Posterior cingulate gyrus (tissue), 11 donors: ENCODE data around the gene NEURL2.
"Not testable (repeated sequence)": the region's sequence is repeated elsewhere in the genome, so short reads cannot be mapped to it uniquely, and the experiment has no call there.

Source experiments
- DNase-seq, 10 donors: peaks; one replicate each; pipeline versions ENCODE4 v3.0.0 to v3.0.0-alpha.2; 2020 to 2021; ENCODE audit warnings: mixed read lengths in 3 of 10
- intact Hi-C: fragments of 100-400 bp; cut with DNase I; formaldehyde crosslinking; loops from one replicate; pipeline ENCODE4 v1.15.1; 2023

Gene NEURL2

DNA sequence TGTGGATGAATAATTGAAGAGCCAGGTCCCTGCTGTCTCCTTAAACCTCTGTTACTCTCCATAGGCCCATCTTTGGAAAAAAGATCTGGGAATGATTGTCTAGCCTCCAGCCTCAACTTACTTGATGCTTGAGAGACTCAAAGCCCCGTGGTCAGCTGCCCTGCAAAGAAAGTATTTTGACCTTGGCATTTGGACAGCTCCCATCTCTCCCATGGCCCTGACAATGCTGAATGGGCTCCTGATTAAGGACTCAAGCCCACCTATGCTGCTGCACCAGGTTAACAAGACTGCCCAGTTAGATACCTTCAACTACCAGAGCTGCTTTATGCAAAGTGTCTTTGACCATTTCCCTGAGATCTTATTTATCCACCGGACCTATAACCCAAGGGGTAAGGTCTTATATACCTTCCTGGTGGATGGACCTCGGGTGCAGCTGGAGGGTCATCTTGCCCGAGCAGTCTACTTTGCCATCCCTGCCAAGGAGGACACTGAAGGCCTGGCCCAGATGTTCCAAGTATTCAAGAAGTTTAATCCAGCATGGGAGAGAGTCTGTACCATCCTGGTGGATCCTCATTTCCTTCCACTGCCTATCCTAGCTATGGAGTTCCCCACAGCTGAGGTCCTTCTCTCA lies 8.4 kb downstream of the NEURL2 start:
- intact Hi-C loops = no loop called here
- DNase-seq = peak in 1 of 10 donors; percentile 65

DNA sequence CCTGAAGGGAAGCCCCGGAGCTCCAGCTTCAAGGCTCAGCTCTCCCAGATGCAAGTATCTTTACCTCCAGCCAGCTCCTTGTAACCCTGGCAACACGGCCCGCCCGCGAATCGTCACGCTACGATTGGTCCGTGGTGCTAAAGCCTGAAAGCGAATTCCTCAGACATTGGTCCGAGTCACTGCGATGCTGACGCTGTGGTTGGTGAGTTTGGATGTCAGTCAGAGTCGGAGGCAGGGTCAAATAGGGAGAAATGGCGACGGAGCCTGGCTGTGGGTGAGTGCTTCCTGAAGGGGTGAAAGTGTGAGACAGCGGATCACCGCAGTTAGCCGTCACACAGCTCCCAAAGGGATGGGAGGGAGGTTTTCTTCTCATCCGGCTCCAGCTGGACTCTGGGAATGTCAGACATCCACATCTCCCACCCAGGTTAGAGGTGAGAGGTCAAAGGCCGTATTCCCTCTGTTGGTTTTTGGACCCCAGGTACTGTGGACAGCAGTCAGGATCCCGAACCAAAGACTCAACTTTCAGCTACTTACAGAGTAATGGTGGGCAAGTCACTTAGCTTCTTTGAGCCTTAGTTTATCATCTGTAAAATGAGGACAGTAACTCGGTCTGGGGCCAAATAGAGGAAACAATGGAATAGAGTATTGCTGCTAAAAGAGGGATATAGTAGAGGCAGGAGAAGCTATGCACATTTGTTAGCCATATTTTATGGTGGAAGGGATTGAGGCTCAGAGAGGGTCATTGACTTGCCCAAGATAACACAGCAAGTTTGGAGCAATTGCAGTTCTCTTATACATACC lies 9.8 kb downstream of the NEURL2 start, which contains the start of gene ZSWIM1:
Gene ZSWIM1 (plus strand): TSS at position 240 of the 801 bp plus-strand sequence. CDS start 1,366 bp downstream, outside the sequence.
- peak; percentile 98 to 100 (median 100) for DNase-seq
- intact Hi-C loops = loop anchor here (1.0 kb wide), 1 partner anchor 24 kb away; the partner anchor contains the start of genes ACOT8 and ZSWIM3

DNA sequence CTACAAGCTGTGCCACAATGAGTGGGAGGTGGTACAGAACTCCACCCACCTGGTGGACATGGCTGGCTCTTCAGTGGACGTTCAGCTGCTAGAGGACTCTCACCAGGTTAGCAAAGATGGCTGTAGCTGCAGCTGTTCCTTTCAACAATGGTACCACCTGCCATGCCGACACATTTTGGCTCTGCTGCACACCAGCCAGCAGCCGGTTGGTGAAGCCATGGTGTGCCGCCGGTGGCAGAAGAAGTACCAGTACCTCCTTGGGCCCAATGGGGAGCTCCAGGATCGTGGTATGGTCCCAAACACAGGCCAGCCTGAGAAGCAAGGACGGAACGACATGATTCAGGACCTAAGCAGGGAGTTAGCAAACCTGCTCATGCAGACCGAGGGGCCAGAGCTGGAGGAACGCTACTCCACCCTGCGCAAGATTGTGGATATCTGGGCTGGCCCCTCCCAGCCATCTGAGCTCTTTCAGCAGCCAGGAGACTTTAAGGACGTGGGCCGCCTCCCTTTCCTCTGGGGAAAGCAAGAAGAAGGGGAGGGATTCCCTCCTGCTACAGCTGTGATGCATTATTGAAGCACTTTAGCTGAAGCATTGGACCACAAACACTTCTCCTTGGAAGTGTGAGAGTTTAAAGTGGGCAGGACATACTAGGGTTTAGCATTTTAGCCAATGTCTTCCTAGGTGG lies 12.8 kb downstream of the NEURL2 start:
- peak in 3 of 10 donors; percentile 11 to 88 (median 53) for DNase-seq
- intact Hi-C loops = no loop called here

DNA sequence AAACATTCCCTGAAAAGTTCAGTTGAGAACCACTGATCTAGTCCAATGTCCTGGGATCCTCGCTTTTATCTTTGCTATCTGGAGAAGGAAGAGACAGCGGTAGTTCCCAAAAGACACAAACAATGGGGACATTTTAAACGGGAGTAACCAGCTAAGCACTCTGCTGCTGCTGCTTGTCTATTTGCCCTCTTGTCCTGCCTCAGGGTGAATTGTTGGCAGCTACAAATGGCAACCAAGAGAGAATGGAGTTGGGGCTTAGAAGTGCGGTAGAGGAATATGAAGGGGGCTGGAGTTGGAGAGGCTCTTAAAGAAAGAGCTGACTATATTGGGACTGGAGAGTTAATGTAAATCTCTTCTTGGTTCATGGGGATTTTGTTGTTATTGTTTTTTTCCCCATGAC lies 16.4 kb downstream of the NEURL2 start:
- intact Hi-C loops = no loop called here
- no peak for DNase-seq

DNA sequence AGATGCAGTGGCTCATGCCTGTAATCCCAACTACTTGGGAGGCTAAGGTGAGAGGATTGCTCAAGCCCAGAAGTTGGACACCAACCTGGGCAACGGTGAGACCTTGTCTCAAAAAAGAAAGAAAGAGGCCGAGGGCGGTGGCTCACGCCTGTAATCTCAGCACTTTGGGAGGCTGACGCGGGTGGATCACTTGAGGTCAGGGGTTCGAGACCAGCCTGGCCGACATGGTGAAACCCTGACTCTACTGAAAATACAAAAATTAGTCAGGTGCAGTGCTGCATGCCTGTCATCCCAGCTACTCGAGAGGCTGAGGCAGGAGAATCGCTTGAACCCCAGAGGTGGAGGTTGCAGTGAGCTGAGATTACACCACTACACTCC lies 16.9 kb downstream of the NEURL2 start:
- intact Hi-C loops, DNase-seq: not testable (repeated sequence)

DNA sequence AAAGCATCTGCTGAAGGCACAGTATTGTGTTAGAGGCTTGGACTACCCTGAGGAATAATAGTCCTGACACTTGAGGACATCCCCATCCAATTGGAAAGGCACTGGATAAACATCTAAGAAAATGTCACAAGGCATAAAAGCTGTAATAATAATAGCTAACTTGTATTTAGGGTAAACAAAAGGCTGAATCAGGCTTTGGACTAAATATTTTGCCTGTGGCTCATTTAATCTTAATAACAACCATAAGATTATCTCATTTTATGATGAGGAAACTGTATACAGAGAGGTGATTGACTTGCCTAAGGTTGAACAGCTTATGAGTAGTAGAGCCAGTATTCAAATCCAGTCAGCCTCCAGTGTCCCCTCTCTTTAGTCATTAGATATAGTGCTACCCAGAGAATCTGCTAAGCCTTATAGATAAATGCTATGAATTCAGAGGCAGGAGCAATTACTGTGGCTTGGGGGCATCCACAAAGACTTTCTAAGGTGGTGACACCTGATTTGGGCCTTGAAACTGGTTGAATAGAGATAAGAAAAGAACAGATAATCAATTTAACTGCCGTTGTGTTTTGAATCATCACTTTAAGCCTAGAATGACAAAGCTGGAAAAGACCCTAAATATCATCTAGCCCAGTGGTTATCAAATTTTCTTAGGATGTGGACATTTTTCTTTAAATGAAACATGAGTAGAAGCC lies 17.5 kb downstream of the NEURL2 start:
- intact Hi-C loops = no loop called here
- no peak for DNase-seq

DNA sequence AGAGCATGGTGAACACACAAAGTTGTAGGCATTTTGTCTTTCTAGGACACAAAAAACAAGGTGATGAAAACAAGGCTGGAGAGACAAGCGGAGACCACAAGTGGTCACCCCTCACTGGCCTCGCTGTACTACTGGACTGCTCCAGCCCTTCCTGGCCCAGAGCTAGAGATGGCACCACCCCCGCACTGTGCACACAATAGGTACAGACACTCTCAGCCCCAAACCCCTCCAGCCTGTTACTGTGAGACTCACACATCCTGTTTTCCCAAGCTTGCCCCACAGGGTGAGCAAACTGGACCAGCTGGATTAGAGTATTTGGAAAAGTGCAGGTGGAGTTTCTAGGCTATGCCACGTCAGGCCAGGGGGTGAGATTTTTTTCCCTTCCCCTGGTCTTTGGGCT lies 18.4 kb downstream of the NEURL2 start:
- no peak for DNase-seq
- intact Hi-C loops = no loop called here

DNA sequence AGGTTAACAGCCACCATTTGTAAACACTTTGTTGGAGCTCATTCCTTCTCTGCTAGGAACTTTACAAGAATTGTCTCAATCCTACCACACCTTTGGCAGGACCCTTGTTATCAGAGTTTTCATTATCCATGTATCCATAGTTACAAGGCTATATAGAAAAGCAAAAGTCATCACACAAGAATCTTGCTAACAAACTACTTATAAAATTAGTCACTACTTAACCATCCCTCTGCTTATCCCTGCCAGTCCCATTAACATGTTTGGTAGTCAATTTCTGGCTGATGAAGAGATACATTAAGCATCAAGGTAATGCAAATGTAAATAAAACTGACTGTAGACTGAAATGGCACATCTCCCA lies 23.2 kb downstream of the NEURL2 start:
- intact Hi-C loops = no loop called here
- DNase-seq = no peak

DNA sequence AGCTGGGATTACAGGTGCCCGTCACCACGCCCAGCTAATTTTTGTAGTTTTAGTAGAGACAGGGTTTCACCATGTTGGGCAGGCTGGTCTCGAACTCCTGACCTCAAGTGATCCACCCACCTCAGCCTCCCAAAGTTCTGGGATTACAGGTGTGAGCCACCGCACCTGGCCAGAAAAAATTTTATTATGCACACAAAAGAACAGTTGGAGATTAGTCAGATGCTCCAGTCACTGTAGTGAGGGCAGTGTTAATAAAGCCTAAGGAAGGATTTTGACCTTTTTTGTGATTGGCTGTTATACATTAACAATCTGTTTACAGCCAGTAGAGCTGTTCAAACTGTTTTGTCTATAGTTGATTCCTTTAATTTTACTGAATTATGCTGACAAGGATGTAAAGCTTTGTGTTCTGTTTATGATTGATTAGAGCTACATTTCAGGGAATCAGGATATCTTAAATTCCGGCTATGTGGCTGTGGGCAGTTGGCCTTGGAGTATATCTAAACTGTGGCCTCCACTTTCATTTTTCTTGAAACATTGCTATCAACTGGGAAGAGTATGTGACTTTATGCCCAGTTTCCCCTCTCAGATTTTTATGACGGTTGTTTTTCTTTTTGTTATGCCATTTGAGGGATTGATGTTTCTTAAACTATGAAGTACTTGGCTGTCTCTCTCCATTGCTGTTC lies 23.7 kb downstream of the NEURL2 start:
- intact Hi-C loops = no loop called here
- DNase-seq = no peak

DNA sequence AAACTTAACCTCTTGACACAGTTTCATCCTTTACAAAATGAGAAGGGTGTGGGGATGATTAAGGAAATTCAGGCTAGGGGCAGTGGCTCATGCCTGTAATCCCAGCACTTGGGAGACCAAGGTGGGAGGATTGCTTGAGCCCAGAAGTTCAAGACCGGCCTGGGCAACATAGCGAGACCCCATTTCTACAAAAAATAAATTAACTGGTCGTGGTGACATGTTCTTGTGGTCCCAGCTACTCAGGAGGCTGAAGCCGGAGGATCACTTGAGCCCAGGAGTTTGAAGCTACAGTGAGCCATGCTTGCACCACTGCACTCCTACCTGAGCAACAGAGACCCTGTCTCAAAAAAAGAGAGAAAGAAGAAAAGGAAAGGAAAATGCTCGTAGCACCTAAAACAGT lies 24.6 kb downstream of the NEURL2 start:
- intact Hi-C loops = no loop called here
- no peak for DNase-seq

DNA sequence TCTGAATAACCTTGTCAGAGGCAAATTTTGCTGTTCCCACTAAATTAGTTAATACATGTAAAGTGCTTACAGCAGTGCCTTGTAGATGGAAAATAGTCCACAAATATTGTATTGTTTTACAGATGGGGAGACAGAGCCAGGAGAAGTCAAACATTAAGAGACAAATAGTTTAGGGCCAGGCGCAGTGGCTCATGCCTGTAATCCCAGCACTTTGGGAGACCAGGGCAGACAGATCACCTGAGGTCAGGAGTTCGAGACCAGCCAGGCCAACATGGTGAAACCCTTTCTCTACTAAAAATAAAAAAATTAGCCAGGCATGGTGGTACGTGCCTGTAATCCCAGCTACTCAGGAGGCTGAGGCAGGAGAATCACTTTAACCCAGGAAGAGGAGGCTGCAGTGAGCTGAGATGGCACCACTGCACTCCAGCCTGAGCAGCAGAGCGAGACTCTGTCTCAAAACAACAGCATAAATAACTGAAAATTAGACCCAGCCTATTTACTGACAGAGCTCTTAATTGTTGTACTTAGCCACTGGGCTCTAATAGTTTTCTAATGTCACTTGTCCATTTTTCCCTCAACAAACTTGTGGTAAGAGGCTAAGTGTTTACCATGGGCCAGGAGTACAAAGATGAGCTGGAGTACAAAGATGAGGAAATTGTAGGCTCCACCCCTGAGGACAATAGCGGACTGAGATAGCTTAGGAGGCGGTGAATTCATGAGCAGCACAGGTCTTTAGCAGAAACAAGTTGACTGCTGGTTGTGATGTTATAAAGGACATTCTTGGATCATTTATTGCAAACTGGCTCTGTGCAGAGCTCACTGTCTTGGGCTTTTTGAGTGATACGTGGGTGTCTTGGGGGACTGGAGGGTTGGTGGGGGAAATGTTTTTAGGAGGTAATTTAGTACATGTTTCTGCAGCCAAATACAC lies 27.2 kb downstream of the NEURL2 start:
- intact Hi-C loops = no loop called here
- no peak for DNase-seq

DNA sequence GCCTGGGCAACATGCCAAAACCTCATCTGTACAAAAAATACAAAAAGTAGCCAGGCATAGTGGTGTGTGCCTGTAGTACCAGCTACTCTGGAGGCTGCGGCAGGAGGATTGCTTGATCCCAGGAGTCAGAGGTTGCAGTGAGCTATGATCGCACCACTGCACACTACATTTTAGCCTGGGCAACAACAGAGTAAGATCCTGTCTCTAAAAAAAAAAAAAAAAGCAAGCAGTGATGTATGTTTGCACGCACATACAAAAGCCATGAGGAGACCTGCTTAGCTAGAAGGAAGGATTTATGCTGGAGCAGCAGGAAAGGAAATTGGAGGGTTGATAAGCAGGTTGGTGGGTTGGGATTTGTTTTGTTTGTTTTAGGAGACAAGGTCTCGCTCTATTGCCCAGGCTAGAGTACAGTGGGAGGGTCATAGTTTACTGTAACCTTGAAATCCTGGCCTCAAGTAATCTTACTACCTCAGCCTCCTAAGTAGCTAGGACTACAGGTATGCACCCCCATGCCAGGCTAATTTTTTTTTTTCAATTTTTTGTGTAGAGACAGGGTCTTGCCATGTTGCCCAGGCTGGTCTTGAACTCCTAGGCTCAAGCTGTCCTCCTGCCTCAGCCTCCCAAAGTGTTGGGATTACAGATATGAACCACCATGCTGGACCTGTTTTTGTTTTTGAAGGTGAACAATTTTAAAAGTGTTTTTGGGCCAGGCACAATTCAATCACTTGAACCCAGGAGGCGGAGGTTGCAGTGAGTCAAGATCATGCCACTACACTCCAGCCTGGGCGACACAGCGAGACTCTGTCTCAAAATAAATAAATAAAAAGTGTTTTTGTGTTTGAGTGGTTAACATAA lies 29.6 kb downstream of the NEURL2 start:
- intact Hi-C loops = no loop called here
- peak in 1 of 10 donors; percentile 69 for DNase-seq

DNA sequence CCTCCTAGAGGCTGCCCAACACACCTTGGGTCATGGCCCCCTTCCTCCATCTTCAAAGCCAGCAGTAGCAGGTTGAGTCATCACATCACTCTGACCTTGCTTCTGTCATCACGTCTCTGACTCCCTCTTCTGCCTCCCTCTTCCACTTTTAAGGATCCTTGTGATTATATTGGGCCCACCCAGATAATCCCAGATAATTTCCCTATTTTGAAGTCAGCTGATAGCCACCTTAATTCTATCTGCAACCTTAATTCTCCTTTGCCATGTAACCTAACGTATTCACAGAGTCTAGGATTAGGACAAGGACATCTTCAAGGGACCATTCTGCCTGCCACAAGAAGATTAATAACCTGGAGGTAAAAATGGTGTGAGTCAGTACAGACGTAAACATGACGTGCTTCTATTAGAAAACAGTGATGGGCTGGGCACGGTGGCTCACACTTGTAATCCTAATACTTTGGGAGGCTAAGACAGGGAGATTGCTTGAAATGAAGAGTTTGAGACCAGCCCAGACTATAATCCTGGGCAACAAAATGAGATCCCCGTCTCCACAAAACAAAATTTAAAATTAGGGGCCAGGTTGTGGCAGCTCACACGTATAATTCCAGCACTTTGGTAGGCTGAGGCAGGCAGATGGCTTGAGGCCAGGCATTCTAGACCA lies 30.3 kb downstream of the NEURL2 start:
- DNase-seq = no peak
- intact Hi-C loops = no loop called here

DNA sequence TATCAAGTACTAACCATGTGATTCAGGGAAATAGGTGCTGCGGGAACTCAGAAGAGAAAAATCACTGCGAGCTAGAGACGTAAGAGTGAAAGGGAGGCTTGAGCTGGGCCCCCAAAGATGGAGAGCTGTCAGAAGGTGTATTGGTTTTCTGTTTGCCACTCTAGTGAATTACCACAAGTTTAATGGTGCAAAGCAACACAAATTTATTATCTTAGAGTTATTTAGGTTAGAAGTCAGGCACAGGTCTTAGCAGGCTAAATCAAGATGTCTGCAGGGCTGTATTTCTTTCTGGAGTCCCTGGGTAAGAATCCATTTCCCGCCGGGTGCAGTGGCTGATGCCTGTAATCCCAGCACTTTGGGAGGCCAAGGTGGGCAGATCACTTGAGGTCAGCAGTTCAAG lies 31.1 kb downstream of the NEURL2 start:
- DNase-seq = no peak
- intact Hi-C loops = no loop called here

DNA sequence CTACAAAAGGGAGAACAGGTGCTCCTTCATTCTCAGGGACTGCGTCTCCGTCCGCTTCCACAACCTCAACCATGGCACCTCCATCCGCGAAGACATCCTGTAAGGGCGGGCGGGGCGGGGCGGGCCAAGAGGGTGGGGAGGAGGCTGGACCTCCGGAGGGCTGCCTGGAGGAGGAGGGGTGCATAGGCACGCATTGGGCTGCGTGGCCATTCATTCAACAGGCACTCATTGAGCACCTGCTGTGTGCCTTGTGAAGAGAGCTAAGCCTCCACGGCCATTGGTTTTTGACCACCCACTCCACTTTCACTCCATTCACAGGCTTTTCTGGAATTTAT lies 33.2 kb downstream of the NEURL2 start:
- intact Hi-C loops = loop anchor here (1.0 kb wide), 1 partner anchor 23 kb away; the partner anchor contains the start of gene ZSWIM1
- DNase-seq = no peak

DNA sequence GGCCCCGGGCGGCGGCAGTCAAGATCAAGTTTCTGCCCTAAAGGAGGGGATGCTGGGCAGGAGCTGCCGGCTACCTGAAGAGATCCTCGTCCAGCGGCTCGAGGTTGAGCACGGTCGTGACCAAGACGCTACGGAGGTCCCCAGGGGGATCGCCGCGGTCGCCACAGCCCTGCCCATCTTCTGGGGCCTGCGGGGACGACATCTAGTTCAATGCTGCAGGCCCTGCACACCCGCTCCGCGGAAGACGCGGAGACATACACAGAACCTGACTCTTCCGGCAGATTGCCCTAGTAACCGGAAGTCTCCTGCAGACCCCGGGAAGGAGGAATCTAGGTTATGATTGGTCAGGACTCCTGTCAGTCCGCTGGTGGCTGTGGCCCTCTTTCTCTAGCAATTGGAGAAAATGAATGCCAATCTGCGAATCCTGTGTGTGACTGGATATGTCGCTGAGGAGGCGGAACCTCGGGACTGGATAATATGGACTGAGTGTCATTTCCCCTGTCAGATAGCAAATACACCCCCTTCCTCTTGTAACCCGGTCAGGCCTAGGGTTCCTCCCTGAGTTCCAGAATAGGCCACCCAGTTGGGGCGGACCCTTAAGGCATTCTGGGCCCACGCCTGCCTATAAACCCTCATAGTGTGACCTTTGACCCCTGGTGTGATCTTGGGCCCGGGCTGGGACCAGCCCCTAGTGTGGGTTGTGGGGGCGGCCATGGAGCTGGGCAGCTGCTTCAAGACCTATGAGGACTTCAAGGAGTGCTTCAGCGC lies 33.7 kb downstream of the NEURL2 start, which contains the start of the genes ACOT8 and ZSWIM3:
Gene ACOT8 (minus strand): TSS at position 279 of the 768 bp plus-strand sequence. CDS start 77 bp downstream, at position 202.
Gene ZSWIM3 (plus strand): TSS at position 501 of the 768 bp plus-strand sequence. CDS start 212 bp downstream, at position 713.
- intact Hi-C loops = loop anchor here (1.0 kb wide), 1 partner anchor 24 kb away; the partner anchor contains the start of gene ZSWIM1
- DNase-seq = peak; percentile 84 to 99 (median 94)

DNA sequence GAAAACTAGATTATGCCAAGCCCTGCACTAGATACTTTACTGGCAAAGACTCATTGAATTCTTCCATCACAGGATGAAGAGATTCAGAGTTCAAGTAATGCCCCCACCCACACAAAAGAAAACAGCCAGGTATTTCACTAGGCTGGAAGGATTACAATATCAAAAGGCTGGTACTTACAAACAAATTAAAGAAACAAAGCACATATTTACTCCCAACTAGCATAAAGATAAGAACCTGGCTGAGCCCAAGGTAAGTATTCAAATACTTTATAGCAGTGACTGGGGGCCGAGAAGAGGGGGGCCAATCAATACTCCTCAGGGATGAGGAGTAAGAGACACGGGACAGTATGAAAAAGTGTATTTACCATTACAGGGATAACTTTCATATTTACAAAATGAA lies 37.5 kb downstream of the NEURL2 start:
- intact Hi-C loops = no loop called here
- DNase-seq = no peak
